Loucy (cell line): ENCODE results near the gene GHRHR.

Experiments used
- H2AFZ ChIP-seq: fragments of 200-600 bp; sonication (generic); 2 replicates; pipeline ENCODE4 v1.6.0; 2016; ENCODE audit warnings: antibody characterized with exemption, mild to moderate bottlenecking, low read length, moderate library complexity
- H3F3A ChIP-seq: fragments of 200-600 bp; 2 replicates; pipeline ENCODE4 v1.6.0; 2016; ENCODE audit warnings: antibody characterized with exemption, low read depth, mild to moderate bottlenecking
- H3K27me3 ChIP-seq: fragments of 200-600 bp; sonication (generic); 2 replicates; pipeline ENCODE4 v1.6.1; 2014; ENCODE audit warnings: low read length, mild to moderate bottlenecking; ENCODE audit not compliant: insufficient read depth, poor library complexity, severe bottlenecking
- H3K36me3 ChIP-seq: fragments of 200-600 bp; sonication (generic); 2 replicates; pipeline ENCODE4 v1.6.1; 2016; ENCODE audit warnings: low read length; ENCODE audit not compliant: insufficient read depth
- H3K4me1 ChIP-seq: fragments of 200-600 bp; sonication (generic); 2 replicates; pipeline ENCODE4 v1.5.1; 2014; ENCODE audit warnings: low read length, mild to moderate bottlenecking; ENCODE audit not compliant: insufficient read depth, poor library complexity, severe bottlenecking
- H3K4me2 ChIP-seq: fragments of 200-600 bp; sonication (generic); 2 replicates; pipeline ENCODE4 v1.6.0; 2014; ENCODE audit warnings: antibody characterized with exemption, low read length, low read depth, mild to moderate bottlenecking; ENCODE audit not compliant: poor library complexity, severe bottlenecking
- H3K4me3 ChIP-seq: fragments of 200-600 bp; sonication (generic); 2 replicates; pipeline ENCODE4 v1.5.1; 2014; ENCODE audit warnings: low read length, mild to moderate bottlenecking, mixed read lengths; ENCODE audit not compliant: poor library complexity, severe bottlenecking
- H3K79me2 ChIP-seq: fragments of 200-600 bp; sonication (generic); 2 replicates; pipeline ENCODE4 v1.6.1; 2014; ENCODE audit warnings: low read length; ENCODE audit not compliant: insufficient read depth
- H3K9ac ChIP-seq: fragments of 200-600 bp; sonication (generic); 2 replicates; pipeline ENCODE4 v1.6.0; 2014; ENCODE audit warnings: mild to moderate bottlenecking, low read depth, low read length, moderate library complexity; ENCODE audit not compliant: poor library complexity, severe bottlenecking
- H3K9me2 ChIP-seq: fragments of 200-600 bp; sonication (generic); replicated peaks from 2 replicates; pipeline ENCODE4 v1.6.1; 2016; ENCODE audit warnings: low read depth, low read length, mixed read lengths
- H3K9me3 ChIP-seq: fragments of 200-600 bp; sonication (generic); 2 replicates; pipeline ENCODE4 v1.6.1; 2014; ENCODE audit warnings: mild to moderate bottlenecking, antibody characterized with exemption, low read length, low read depth; ENCODE audit not compliant: insufficient read depth
- H4K20me1 ChIP-seq: fragments of 200-600 bp; sonication (generic); 2 replicates; pipeline ENCODE4 v1.6.0; 2014; ENCODE audit warnings: antibody characterized with exemption, low read length, mild to moderate bottlenecking; ENCODE audit not compliant: insufficient read depth, poor library complexity, severe bottlenecking
- EZH2phosphoT487 ChIP-seq: fragments of 200-600 bp; IDR thresholded peaks from 2 replicates; pipeline ENCODE4 v1.6.1; 2018; ENCODE audit warnings: antibody characterized with exemption, mild to moderate bottlenecking, moderate library complexity, borderline replicate concordance
- TF ChIP-seq, protein P1 (sequence below): fragments of 200-600 bp; sonication (generic); conservative IDR thresholded peaks from 2 replicates; pipeline ENCODE4 v1.5.1; 2014; ENCODE audit warnings: mild to moderate bottlenecking, antibody characterized with exemption, low read length

GHRHR gene

DNA sequence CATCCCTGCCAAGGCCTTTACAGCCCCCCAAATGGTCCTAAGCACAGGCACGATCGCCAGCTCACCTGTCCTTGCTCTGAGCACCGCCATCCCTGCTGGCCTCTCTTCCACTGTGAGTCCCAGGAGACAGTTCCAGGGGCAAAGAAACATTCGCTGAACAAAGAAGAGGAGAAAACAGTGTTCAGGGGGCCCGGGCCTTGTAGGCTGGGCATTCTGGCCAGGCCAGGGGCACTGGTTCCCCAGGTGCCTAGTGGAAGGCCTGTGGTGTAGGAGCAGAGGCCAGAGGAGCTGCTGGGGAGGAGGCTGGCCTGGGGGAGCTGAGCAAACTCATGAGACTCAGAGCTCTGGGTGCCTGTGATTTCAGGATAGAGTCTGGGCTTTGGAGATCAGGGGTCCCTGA lies 29.5 kb upstream of the GHRHR start:
- Histone ChIP-seq H3K9me3 (no peaks in the 10 kb centered on the region), H3K4me2 (no peak overlapping the region), H3K9me2 (no peaks in the 10 kb centered on the region), H2AFZ (no peak overlapping the region), H3K27me3 (no peaks in the 10 kb centered on the region), H3K4me1 (no peaks in the 10 kb centered on the region), H3K9ac (no peak overlapping the region), H3K36me3 (no peaks in the 10 kb centered on the region), H3F3A (no peaks in the 10 kb centered on the region), H3K4me3 (no peak overlapping the region), H3K79me2 (no peaks in the 10 kb centered on the region), H4K20me1 (no peaks in the 10 kb centered on the region)
- TF ChIP-seq, protein P1, sequence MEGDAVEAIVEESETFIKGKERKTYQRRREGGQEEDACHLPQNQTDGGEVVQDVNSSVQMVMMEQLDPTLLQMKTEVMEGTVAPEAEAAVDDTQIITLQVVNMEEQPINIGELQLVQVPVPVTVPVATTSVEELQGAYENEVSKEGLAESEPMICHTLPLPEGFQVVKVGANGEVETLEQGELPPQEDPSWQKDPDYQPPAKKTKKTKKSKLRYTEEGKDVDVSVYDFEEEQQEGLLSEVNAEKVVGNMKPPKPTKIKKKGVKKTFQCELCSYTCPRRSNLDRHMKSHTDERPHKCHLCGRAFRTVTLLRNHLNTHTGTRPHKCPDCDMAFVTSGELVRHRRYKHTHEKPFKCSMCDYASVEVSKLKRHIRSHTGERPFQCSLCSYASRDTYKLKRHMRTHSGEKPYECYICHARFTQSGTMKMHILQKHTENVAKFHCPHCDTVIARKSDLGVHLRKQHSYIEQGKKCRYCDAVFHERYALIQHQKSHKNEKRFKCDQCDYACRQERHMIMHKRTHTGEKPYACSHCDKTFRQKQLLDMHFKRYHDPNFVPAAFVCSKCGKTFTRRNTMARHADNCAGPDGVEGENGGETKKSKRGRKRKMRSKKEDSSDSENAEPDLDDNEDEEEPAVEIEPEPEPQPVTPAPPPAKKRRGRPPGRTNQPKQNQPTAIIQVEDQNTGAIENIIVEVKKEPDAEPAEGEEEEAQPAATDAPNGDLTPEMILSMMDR = no peak
- TF ChIP-seq EZH2phosphoT487 = no peak

DNA sequence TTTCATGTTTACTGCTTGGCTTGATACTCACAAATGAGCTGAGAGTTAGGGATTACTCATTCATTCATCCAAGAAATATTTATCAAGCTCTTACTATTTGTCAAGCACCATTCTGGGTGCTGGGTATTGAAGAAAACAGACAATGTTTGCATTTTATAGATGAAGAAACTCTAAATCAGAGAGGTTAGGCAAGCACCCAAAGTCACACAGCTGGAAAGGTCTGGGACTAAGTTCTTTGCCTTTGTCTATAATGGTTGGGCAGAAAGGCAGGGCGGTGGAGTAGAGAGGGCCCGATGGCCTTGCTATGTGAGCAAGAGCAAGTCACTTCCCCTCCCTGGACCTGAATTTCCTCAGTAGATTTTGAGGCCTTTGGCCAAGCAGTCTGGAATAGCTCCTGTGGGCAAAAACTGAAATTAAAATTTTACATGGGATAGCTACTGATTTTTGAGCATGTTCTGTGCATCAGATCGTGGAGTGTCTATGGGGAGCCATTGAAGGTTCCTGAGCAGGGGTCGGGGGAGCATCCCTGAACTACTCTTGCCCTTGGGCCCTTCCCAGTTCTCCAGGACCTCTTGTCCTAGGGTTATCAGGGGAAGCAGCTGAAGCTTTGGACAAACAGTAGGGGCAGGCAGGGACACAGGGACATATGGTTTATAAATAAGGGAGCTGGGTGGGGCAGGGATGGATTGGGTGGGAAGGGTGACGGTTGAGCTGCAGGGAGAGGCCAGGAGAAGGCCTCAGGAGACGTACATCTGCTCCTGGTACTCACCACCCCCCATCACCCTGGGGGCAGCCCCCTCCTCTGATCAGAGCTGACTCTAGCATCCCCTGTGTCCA lies 28.8 kb upstream of the GHRHR start:
- H3K36me3 ChIP-seq = no peaks in the 10 kb centered on the region

DNA sequence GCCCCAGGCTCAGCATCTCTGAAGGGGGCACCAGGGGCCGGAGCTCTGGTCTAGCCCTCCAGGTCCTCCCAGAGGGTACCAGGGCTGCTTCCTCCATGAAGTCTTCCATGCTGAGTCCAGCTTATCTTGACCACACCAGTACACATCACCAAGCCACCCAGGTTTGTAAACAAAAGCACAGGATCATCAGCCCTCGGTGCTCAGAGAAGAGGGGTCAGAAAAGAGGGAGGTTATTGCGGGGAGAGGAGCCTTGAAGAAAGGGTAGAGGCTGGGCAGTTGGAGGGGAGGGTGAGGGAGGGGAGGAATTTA lies 28.2 kb upstream of the GHRHR start:
- H3K9me3 ChIP-seq = no peaks in the 10 kb centered on the region
- H4K20me1 ChIP-seq = no peaks in the 10 kb centered on the region
- H3K9ac ChIP-seq = no peak overlapping the region
- no peaks in the 10 kb centered on the region for H3K79me2 ChIP-seq
- H3K4me3 ChIP-seq = no peak overlapping the region
- H3K36me3 ChIP-seq = no peaks in the 10 kb centered on the region
- no peak overlapping the region for H2AFZ ChIP-seq
- no peaks in the 10 kb centered on the region for H3K4me1 ChIP-seq
- no peaks in the 10 kb centered on the region for H3K9me2 ChIP-seq
- H3K4me2 ChIP-seq = no peak overlapping the region
- no peaks in the 10 kb centered on the region for H3F3A ChIP-seq
- TF ChIP-seq, protein P1 = no peak
- no peak for TF ChIP-seq EZH2phosphoT487
- no peaks in the 10 kb centered on the region for H3K27me3 ChIP-seq

More for the DNA sequence above, 28.8 kb upstream of the GHRHR start:
- Histone ChIP-seq H3K4me3 (no peak overlapping the region), H3F3A (no peaks in the 10 kb centered on the region), H3K79me2 (no peaks in the 10 kb centered on the region), H2AFZ (no peak overlapping the region), H3K9ac (no peak overlapping the region), H3K27me3 (no peaks in the 10 kb centered on the region), H3K4me2 (no peak overlapping the region), H4K20me1 (no peaks in the 10 kb centered on the region), H3K4me1 (no peaks in the 10 kb centered on the region), H3K9me2 (no peaks in the 10 kb centered on the region), H3K9me3 (no peaks in the 10 kb centered on the region)
- TF ChIP-seq, protein P1 = no peak
- TF ChIP-seq EZH2phosphoT487 = no peak
